Heart right ventricle (tissue), 16 donors: ENCODE results near the gene SRP9. TPM values are rescaled to one million over a fixed set of nuclear protein-coding genes. Genes with fewer than 3 reads are reported as not detected.

Experiments
- ATAC-seq, 8 donors: fragments of 200-7000 bp; cut with Tn5 transposase; one replicate each; pipeline ENCODE4 v1.9.1; 2020; ENCODE audit warnings: mild to moderate bottlenecking in 8 of 8, moderate library complexity in 8 of 8, moderate number of reproducible peaks in 1 of 8
- DNase-seq, 2 donors: peaks; one replicate each; pipeline ENCODE4 v3.0.0-alpha.2; 2020
- H3K27ac ChIP-seq, 10 donors: fragments of 200-600 bp; sonication (generic) in 2 of 10; one replicate each; pipeline versions ENCODE4 v1.5.0 to v1.8.0; 2020 to 2022; ENCODE audit warnings: mild to moderate bottlenecking in 3 of 10
- H3K27me3 ChIP-seq, 7 donors: fragments of 200-600 bp; one replicate each; pipeline ENCODE4 v1.8.0; 2021 to 2022; ENCODE audit warnings: mild to moderate bottlenecking in 2 of 7
- H3K36me3 ChIP-seq, 9 donors: fragments of 200-600 bp; sonication (generic) in 1 of 9; one replicate each; pipeline versions ENCODE4 v1.5.0 to v1.8.0; 2020 to 2022; ENCODE audit warnings: mild to moderate bottlenecking in 2 of 9
- H3K4me1 ChIP-seq, 9 donors: fragments of 200-600 bp; sonication (generic) in 1 of 9; one replicate each; pipeline versions ENCODE4 v1.5.0 to v1.8.0; 2020 to 2022; ENCODE audit warnings: mild to moderate bottlenecking in 4 of 9
- H3K4me3 ChIP-seq, 10 donors: fragments of 200-600 bp; sonication (generic) in 2 of 10; one replicate each; pipeline versions ENCODE4 v1.5.0 to v1.8.0; 2020 to 2022; ENCODE audit warnings: mild to moderate bottlenecking in 7 of 10, moderate library complexity in 2 of 10
- H3K9me3 ChIP-seq, 11 donors: fragments of 200-600 bp in 10 of 11; sonication (generic) in 2 of 11; one replicate each; pipeline versions ENCODE4 v1.5.0 to v1.8.0; 2013 to 2022; ENCODE audit warnings: mild to moderate bottlenecking in 2 of 11, control low read depth in 1 of 11, moderate library complexity in 1 of 11
- CTCF ChIP-seq, 9 donors: fragments of 200-600 bp; sonication (generic) in 2 of 9; IDR thresholded peaks; one replicate each; pipeline versions ENCODE4 v1.5.0 to v1.8.0; 2021 to 2022; ENCODE audit warnings: antibody characterized with exemption in 9 of 9, mild to moderate bottlenecking in 5 of 9, moderate library complexity in 1 of 9
- WGBS, 2 donors: extraction: QIAGEN DNeasy Blood & Tissue Kit; methylation state at CpG; one replicate each; pipeline ENCODE4 v1.1.7; 2013; ENCODE audit warnings: inconsistent platforms in 1 of 2; 5-methylcytosine and 5-hydroxymethylcytosine counted together
- intact Hi-C, 10 donors: fragments of 100-400 bp; cut with DNase I; formaldehyde crosslinking; loops; one replicate each; pipeline versions ENCODE4 v1.11.1 to v1.14.2; 2022
- polyA plus RNA-seq, 2 donors: library from polyadenylated mRNA; stranded (reverse); fragments of 200-250 nt; gene quantifications; one replicate each; pipeline ENCODE4 v1.2.3, GENCODE V29; 2013
- total RNA-seq, 10 donors: library from RNA; stranded (reverse); fragmentation: NEBNext Ultra II Directional in 3 of 10; extraction: Animal tissue kit (Norgen Biotek cat#: 25700) in 3 of 10; gene quantifications; one replicate each; pipeline versions ENCODE4 v1.2.1 to v1.2.4, GENCODE V29; 2021 to 2023
- donor health status: Arrhythmogenic right ventricular cardiomyopathy.
- donor health status: ischemic (EF 13 %, LVEDD 7.1; RV severe dilation, severe dysfunction).
- donor health status: healthy with polysubstance abuse.
- donor health status: DM: no; HTN: yes; CAD: no.
- donor health status: DM: no; HTN: no; CAD: no.
- donor health status: ischemic (EF 25% LVEDD 6.9; RV normal size, moderate dysfunction).
- donor health status: ischemic (EF 25% LVEDD 5.7; RV mildly dilated, moderate dysfunction).
- donor health status: healthy.
- donor health status: DM: yes; HTN: yes; CAD: no.
- donor health status: Ischemic cardiomyopathy.
- donor health status: ischemic (EF 35%, LVEDD 5.7; RV mildly dilated, moderate dysfunction).
- donor health status: nonischemic (EF 11% LVEDD 7.7; RV severe dilation, severe dysfunction).
- donor health status: DM: yes; HTN: yes; CAD: no.
- donor health status: PGD.
- donor health status: ischemic (EF 29% LVEDD 5.4; RV normal size, mild dysfunction).
- donor health status: nonischemic (EF 23%, LVEDD 6.1; RV moderate dilation, normal function).

The SRP9 gene
- total and polyA plus RNA-seq, 12 donors = 121 to 199 (median 173) TPM

- H3K27ac ChIP-seq = peak overlapping the region in 1 of 10 donors; percentile 1
- no peak overlapping the region for H3K4me3 ChIP-seq
- 79 to 82% methylated on average over 12 of the region's 12 CpGs for WGBS, 2 donors
- intact Hi-C loops = no loop called here
- no peak for TF ChIP-seq CTCF (IDR thresholded peaks at IDR 0.05)
- H3K27me3 ChIP-seq = no peaks in the 10 kb centered on the region
- ATAC-seq (no peak), DNase-seq (no peak)
- no peaks in the 10 kb centered on the region for H3K9me3 ChIP-seq
- peaks cover 0 to 24% (median 0%) of the 10 kb centered on the region in 9 donors for H3K36me3 ChIP-seq
- H3K4me1 ChIP-seq = peaks cover 16 to 73% (median 63%) of the 10 kb centered on the region in 9 donors
Observed at GRCh38 chr1:225822655-225823403, 45.2 kb downstream of the SRP9 start.

GRCh38 chr1:225823811-225824261 is 46.2 kb downstream of the SRP9 start:
- Histone ChIP-seq H3K36me3 (peaks cover 0 to 29% (median 0%) of the 10 kb centered on the region in 9 donors), H3K27ac (no peak overlapping the region), H3K4me3 (no peak overlapping the region), H3K4me1 (peaks cover 10 to 64% (median 54%) of the 10 kb centered on the region in 9 donors), H3K9me3 (no peaks in the 10 kb centered on the region), H3K27me3 (no peaks in the 10 kb centered on the region)
- peak in 1 of 8 donors; percentile 6 for ATAC-seq
- intact Hi-C loops = no loop called here
- no peak for TF ChIP-seq CTCF (IDR thresholded peaks at IDR 0.05)
- no peak for DNase-seq
- 74 to 81% methylated on average over 12 of the region's 12 CpGs for WGBS, 2 donors

- ATAC-seq = no peak
- peaks cover 0 to 36% (median 0%) of the 10 kb centered on the region in 9 donors for H3K36me3 ChIP-seq
- intact Hi-C loops = no loop called here
- TF ChIP-seq CTCF (IDR thresholded peaks at IDR 0.05) = no peak
- no peaks in the 10 kb centered on the region for H3K27me3 ChIP-seq
- no peaks in the 10 kb centered on the region for H3K9me3 ChIP-seq
- no peak for DNase-seq
- 89 to 90% methylated on average over 12 of the region's 12 CpGs for WGBS, 2 donors
- no peak overlapping the region for H3K4me3 ChIP-seq
- peaks cover 10 to 59% (median 51%) of the 10 kb centered on the region in 9 donors for H3K4me1 ChIP-seq
- H3K27ac ChIP-seq = no peak overlapping the region
Observed at GRCh38 chr1:225824533-225824941, 46.9 kb downstream of the SRP9 start.

- ATAC-seq = no peak
- H3K4me1 ChIP-seq = peaks cover 10 to 53% (median 47%) of the 10 kb centered on the region in 9 donors
- TF ChIP-seq CTCF (IDR thresholded peaks at IDR 0.05) = no peak
Observed at GRCh38 chr1:225825078-225825477, 47.5 kb downstream of the SRP9 start.

More at GRCh38 chr1:225825078-225825477, 47.5 kb downstream of the SRP9 start:
- H3K27me3 ChIP-seq = no peaks in the 10 kb centered on the region
- H3K9me3 ChIP-seq = no peaks in the 10 kb centered on the region
- intact Hi-C loops = no loop called here
- no peak for DNase-seq
- H3K27ac ChIP-seq = peak overlapping the region in 3 of 10 donors; percentile 25 to 59 (median 45)
- 66% methylated on average over 6 of the region's 6 CpGs for WGBS, 2 donors
- peaks cover 0 to 41% (median 2%) of the 10 kb centered on the region in 9 donors for H3K36me3 ChIP-seq
- H3K4me3 ChIP-seq = no peak overlapping the region
